Stimulated activated CD4-positive, alpha-beta T cell treated with anti-CD3 and anti-CD28 coated beads, Interleukin-4, amount 100 ng/mL, for 24 hours (primary cell): Measurements from ENCODE around the gene HMGXB4.
"Not testable (repeated sequence)": the region's sequence is repeated elsewhere in the genome, so short reads cannot be mapped to it uniquely, and the experiment has no call there.

Experiments
- DNase-seq: peaks from one replicate; pipeline ENCODE4 v3.0.0-alpha.2; 2020

Gene HMGXB4, protein sequence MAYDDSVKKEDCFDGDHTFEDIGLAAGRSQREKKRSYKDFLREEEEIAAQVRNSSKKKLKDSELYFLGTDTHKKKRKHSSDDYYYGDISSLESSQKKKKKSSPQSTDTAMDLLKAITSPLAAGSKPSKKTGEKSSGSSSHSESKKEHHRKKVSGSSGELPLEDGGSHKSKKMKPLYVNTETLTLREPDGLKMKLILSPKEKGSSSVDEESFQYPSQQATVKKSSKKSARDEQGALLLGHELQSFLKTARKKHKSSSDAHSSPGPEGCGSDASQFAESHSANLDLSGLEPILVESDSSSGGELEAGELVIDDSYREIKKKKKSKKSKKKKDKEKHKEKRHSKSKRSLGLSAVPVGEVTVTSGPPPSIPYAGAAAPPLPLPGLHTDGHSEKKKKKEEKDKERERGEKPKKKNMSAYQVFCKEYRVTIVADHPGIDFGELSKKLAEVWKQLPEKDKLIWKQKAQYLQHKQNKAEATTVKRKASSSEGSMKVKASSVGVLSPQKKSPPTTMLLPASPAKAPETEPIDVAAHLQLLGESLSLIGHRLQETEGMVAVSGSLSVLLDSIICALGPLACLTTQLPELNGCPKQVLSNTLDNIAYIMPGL

DNA sequence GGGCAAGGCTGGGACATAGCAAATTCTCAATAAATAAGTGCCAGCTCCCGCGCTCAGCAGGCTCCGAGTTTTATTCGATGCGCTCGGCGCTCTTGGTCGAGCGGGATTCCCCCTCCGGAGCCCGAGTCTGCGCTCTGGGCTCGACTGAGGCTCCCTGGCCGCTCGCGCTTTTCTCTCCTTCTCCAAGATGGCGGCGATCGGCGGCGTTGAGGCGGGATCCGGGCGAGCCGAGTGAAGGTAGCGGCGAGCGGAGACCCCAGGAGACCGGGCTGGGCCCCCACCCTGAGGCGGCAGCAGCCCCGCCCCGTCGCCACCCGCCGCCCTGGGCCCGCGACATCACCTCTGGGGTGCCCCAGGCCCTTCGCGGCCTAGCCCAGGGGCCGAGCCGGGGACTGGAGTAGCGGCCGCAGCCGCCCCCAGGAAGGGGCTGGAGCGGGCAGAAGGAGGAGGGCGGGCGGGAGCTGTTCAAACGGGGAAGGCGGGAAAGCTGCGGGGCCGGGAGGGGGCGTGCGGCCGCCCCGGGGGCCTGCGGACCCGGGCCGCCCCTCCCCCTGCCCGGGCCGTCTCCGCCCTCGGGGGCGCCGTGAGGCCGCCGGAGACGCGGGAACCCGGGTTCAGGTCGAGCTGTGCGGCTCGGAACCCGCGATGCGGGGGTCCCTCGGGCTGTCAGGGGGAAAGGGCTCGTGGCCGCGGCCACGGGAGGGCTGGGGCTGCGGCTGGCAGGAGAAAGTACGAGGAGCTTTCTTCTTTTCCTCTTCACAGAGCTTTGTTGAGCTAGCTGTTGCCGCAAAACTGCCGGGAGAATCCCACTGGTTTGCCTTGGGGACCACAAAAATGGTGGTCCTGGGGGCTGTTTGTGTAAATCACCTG, at the start of gene HMGXB4:
Gene HMGXB4 (plus strand): TSS at position 173 of the 870 bp plus-strand sequence. CDS start 4,898 bp downstream, outside the sequence.
- peak; percentile 88 for DNase-seq

DNA sequence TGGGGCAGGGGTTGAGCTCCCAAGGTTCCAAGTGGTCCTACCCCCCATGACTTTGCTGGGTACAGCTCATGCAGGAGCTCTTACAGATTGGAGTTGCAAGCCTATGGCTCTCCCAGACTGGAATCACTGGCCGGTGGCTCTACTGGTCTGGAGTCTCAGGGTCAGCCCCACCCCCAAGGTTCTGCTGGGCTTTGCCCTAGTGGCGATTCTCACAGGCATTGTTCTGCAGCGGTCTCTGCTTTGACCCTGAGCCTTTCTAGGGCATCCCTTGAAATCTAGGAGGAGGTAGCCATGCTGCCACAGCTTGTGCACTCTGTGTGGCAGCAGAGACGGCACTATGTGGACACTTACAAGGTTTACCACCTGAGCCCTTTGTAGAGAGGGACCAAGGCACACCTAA, 49.3 kb upstream of the HMGXB4 start:
- DNase-seq, result no peak

DNA sequence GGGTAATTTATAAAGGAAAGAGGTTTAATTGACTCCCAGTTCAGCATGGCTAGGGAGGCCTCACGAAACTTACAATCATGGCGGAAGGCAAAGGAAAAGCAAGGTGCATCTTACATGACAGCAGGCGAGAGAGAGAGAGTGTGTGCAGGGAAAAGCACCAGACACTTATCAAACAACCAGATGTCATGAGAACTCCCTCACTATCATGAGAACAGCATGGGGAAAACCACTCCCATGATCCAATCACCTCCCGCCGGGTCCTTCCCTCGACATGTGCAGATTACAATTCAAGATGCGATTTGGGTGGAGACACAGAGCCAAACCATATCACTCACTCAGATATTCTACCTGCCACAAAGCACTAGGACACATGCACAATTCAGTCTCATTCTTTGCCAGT, 48.1 kb upstream of the HMGXB4 start:
- DNase-seq, result no peak

- no peak for DNase-seq
Observed at GRCh38 chr22:35212009-35212408, 45.3 kb upstream of the HMGXB4 start.

DNA sequence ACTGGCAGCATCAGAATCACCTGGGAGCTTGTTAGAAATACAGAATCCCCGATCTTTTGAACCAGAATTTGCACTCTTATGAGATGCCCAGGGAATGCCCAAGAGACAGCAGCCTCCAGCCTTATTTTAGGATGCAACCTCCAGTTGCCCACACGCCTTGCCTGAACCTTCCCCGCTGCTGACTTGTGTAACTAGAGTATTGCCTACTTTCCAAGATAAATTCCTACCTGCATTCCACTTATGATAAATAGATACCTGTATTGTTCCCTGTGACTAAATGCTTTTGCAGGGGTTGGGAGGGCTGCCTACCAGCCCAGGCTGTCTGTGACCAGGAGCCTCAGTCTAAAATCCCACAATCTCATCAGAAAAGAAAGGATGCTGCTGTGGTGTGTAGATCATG, 44.3 kb upstream of the HMGXB4 start:
- no peak for DNase-seq

GRCh38 chr22:35214968-35215367, 42.3 kb upstream of the HMGXB4 start:
- no peak for DNase-seq

DNA sequence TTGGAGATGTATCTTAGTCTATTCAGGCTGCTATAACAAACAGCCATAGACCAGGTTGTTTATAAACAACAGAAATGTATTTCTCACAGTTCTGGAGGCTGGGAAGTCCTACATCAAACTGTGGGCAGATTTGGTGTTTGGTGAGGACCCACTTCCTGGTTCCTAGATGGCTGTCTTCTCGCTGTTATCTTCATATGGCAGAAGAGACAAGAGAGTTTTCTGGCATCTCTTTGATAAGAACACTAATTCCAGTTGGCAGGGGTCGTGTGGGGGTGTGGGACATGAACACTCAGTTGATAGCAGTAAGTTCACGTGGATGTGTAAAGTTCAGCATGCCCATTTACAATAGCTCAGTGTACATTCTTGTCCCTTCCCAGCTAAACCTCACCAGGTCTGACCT, 41.3 kb upstream of the HMGXB4 start:
- no peak for DNase-seq

GRCh38 chr22:35217527-35217926, 39.8 kb upstream of the HMGXB4 start:
- no peak for DNase-seq

- DNase-seq, result no peak
Observed at GRCh38 chr22:35218079-35218478, 39.2 kb upstream of the HMGXB4 start.

DNA sequence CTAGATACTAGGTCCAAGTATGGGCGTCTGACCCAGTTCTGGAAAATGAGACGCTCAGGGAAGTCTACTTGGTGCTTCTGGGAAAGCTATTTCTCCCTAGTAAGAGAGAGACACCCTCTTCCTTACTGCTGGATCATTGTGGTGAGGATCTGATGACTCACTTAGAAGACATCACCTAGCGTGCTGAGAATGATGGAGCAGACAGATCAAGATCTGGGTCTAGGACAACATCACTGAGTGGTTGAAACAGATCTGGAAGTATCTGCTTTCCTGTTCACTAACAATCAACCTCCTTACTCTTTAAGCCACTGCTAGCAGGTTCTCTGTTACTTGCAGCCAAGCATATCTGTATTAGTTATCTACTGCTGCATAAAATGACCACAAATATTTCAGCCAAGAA, 38.3 kb upstream of the HMGXB4 start:
- no peak for DNase-seq

DNA sequence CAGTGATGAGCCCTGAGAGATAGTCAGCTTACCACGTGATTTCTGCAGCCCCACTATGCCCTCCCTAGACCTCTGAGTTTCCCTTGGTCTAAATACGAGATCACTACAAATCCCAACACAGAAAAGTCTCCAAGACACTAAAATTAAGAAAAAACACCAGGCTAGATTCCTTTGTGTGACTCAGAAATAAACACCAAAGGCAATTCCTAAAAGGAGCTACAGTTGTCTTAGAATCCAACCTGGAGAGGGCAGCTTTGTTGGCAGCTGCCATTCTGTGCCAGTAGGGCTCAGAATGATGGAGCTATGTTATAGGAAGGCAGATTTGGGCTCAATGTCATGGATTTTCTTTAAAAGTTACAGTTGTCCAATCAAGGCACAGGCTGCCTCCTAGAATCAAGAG, 37.1 kb upstream of the HMGXB4 start:
- no peak for DNase-seq

DNA sequence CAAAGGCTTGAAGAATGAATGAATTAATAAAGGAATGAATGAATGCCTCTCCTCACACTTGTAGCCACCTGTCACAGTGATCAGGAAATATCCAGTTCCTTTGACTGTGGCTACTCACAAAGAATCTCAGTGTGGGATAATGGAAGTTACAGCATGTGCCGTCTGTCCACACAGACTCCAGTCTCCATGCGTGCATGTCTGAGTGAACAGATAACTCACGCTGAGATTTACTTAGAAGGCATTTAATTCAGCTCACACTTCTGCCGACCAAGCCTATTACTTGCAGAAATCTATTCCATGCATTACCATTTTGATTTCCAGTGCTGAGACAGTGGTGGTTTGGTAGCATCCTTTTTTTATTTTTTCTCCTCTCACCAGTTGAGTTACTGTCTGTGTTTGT, 32.3 kb upstream of the HMGXB4 start:
- no peak for DNase-seq

DNA sequence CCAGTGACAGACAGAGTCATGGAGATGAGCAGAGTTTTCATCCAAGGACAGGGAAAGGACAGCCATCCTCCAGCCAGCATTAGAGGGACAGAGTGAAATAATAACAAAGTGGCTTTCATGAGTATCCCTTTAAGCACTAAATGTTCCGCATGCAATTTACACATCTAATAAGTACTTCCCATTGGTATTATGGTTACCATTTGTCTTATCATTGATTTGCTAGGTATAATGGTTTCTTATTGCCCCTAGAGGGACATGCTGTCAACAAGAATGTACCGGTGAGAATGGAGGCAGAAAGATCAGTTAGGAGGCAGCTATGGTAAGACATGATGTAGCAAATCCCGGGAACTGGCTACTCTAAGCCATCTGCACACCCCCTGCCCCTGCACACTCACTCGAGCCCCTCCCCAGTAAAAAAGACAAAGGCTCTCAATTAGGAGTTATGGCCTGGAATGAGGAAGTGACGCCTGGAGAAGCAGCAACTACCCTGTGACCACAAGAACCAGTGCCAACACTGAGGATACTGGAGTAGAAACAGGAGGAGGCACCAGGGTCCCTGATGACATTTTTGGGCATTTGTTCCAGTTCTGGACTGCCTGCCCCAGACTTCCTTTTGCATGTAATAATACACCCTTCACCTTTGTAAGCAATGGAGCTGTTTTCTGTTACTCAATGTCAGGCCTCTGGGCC, 30.2 kb upstream of the HMGXB4 start:
- no peak for DNase-seq

- DNase-seq, result no peak
Observed at GRCh38 chr22:35229865-35230264, 27.4 kb upstream of the HMGXB4 start.

DNA sequence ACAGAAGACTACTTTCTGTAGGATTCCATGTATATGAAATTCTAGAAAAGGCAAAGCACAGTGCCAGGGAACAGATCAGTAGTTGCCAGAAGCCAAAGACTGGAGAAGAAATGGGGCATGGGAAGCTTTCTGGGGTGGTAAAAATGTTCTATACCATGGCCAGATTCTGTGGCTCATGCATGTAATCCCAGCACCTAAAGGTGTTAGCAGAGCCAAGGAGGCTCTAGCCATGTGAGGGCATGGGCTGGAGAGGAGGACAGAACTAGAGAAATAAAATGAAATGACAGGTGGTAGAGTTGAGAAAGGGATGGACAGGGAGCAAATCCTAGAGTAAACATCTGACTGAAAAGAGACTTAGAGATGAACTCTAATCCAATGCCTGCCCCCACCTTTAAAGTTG, 26.9 kb upstream of the HMGXB4 start:
- DNase-seq, result no peak

GRCh38 chr22:35230839-35231584, 26.3 kb upstream of the HMGXB4 start:
- DNase-seq, result no peak

- DNase-seq, result peak; percentile 74
Observed at GRCh38 chr22:35231585-35232084, 25.7 kb upstream of the HMGXB4 start.

DNA sequence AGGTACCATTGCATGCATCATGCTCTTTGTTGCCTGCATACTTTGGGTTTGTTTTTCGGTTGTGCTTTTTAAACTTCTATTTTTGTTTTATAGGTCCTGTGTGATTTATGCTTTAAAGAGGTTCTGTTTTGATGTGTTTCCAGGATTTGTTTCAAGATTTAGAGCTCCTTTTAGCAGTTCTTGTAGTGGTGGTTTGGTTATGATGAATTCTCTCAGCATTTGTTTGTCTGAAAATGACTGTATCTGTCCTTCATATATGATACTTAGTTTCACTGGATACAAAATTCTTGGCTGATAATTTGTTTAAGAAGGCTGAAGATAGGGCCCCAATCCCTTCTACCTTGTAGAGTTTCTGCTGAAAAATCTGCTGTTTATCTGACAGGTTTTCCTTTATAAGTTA, 18.5 kb upstream of the HMGXB4 start:
- DNase-seq, result not testable (repeated sequence)

GRCh38 chr22:35244507-35244906, 12.8 kb upstream of the HMGXB4 start:
- DNase-seq, result not testable (repeated sequence)

DNA sequence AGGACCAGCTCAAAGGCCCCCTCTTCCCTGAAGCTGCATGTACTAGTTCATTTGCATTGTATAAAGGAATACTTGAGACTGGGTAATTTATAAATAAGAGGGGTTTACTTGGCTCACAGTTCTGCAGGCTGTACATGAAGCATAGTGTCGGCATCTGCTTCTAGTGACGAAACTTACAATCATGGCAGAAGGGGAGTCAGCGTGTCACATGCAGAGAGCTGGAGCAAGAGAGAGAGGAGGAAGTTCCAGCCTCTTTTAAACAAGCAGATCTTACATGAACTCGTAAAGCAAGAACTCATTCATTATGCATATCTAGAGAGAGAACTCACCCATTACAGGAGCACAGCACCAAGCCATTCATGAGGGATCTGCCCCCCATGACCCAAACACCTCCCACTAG, 7.1 kb upstream of the HMGXB4 start:
- no peak for DNase-seq

- DNase-seq, result no peak
Observed at GRCh38 chr22:35253946-35254345, 3.3 kb upstream of the HMGXB4 start.

DNA sequence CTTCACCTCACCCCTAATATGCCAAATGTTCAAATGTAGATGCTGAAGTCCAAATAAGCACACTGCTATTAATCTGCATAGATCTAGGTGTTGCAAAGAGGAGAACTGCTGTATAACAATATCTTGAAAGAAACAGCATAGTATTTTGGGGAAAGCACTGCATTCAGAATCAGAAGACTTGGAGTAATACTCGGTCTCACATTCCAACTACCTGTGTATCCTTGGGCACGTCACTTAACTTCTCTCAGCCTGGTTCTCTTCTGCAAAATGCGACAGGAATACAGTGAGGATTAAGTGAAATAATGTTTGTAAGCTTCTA, 332 bp upstream of the HMGXB4 start:
- DNase-seq, result no peak
